Muscle of leg (tissue), 11 donors: ENCODE measurements around the gene RYR1. TPM values are rescaled to one million over a fixed set of nuclear protein-coding genes. Genes with fewer than 3 reads are reported as not detected.
"Not testable (repeated sequence)": the region's sequence is repeated elsewhere in the genome, so short reads cannot be mapped to it uniquely, and the experiment has no call there.

Experiments
- DNase-seq: peaks from one replicate; pipeline ENCODE4 v3.0.0; 2013
- H3K27ac ChIP-seq: one replicate; pipeline ENCODE4 v1.5.1; 2013; ENCODE audit warnings: mild to moderate bottlenecking, low read length, control low read depth
- H3K27me3 ChIP-seq: one replicate; pipeline ENCODE4 v1.6.1; 2013; ENCODE audit warnings: low read length; ENCODE audit not compliant: control insufficient read depth, insufficient read depth
- H3K36me3 ChIP-seq: one replicate; pipeline ENCODE4 v1.6.1; 2013; ENCODE audit warnings: low read length; ENCODE audit not compliant: control insufficient read depth, insufficient read depth
- H3K4me1 ChIP-seq: one replicate; pipeline ENCODE4 v1.6.1; 2013; ENCODE audit warnings: low read length; ENCODE audit not compliant: control insufficient read depth, insufficient read depth
- H3K4me3 ChIP-seq: one replicate; pipeline ENCODE4 v1.5.1; 2013; ENCODE audit warnings: low read length, control low read depth
- H3K9me3 ChIP-seq: replicated peaks from 2 replicates; pipeline ENCODE4 v1.6.1; 2013; ENCODE audit warnings: low read depth, low read length; ENCODE audit not compliant: control insufficient read depth
- WGBS: methylation state at CpG from one replicate; pipeline ENCODE4 v1.1.5; 2013; ENCODE audit warnings: missing lambda C conversion rate; ENCODE audit not compliant: insufficient coverage; 5-methylcytosine and 5-hydroxymethylcytosine counted together
- polyA plus RNA-seq, 8 donors: library from polyadenylated mRNA; unstranded; fragments of 120-200 nt; gene quantifications; one replicate each; pipeline versions ENCODE4 v1.2.1 to v1.2.3, GENCODE V29; 2013; ENCODE audit warnings: inconsistent platforms in 1 of 8, low replicate concordance in 1 of 8; ENCODE audit not compliant: insufficient read length in 8 of 8, insufficient read depth in 1 of 8
- total RNA-seq: library from RNA; stranded (reverse); fragments of 120-200 nt; gene quantifications from one replicate; pipeline ENCODE4 v1.2.4, GENCODE V29; 2013

The RYR1 gene
- total and polyA plus RNA-seq, 9 donors, result 145 to 817 (median 491) TPM

DNA sequence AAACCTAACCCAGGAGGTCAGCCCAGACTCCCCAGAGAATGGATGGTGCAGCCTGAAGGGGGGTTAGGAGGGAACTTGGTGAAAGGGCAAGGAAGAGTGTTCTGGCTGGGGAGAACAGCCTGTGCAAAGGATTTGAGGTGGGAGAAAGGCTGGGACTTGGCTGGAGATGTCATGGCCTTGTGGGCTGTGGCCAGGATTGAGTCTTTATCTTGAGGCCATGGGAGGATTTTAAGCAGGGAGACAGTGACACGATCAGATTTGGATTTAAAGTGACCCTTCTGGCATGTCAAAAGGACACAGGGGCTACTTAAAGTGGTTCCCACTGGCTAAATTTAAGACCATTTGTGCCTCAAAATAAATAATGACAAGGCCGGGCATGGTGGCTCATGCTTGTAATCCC is 154.6 kb downstream of the RYR1 start:
- H3K4me1 ChIP-seq, result no peaks in the 10 kb centered on the region
- no peaks in the 10 kb centered on the region for H3K9me3 ChIP-seq
- H3K27ac ChIP-seq, result no peak overlapping the region
- peaks cover 51% of the 10 kb centered on the region for H3K36me3 ChIP-seq
- H3K4me3 ChIP-seq, result no peak overlapping the region
- no peak for DNase-seq
- 85% methylated on average over 2 of the region's 2 CpGs for WGBS
- H3K27me3 ChIP-seq, result no peaks in the 10 kb centered on the region

DNA sequence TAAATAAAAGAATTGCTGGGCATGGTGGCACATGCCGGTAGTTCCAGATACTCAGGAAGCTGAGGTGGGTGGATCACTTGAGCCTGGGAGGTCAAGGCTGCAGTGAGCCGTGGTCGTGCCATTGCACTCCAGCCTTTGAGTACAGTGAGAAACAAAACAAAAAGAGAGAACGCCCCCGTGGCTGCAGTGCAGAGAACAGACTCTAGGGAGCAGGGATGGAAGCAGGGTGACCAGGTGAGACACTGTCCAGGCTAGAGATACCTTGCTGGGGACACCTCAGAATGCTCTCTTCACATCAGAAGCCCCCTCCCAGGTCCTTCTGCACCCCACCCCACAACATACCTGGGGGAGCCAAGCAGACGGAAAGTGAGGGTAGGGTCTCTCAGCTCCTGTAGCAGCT is 159.4 kb downstream of the RYR1 start:
- H3K27ac ChIP-seq, result no peak overlapping the region
- no peak for DNase-seq
- H3K27me3 ChIP-seq, result peaks cover 4% of the 10 kb centered on the region
- WGBS, result 59% methylated on average over 5 of the region's 6 CpGs
- H3K9me3 ChIP-seq, result no peaks in the 10 kb centered on the region
- no peak overlapping the region for H3K4me3 ChIP-seq
- peaks cover 16% of the 10 kb centered on the region for H3K36me3 ChIP-seq
- peaks cover 6% of the 10 kb centered on the region for H3K4me1 ChIP-seq

DNA sequence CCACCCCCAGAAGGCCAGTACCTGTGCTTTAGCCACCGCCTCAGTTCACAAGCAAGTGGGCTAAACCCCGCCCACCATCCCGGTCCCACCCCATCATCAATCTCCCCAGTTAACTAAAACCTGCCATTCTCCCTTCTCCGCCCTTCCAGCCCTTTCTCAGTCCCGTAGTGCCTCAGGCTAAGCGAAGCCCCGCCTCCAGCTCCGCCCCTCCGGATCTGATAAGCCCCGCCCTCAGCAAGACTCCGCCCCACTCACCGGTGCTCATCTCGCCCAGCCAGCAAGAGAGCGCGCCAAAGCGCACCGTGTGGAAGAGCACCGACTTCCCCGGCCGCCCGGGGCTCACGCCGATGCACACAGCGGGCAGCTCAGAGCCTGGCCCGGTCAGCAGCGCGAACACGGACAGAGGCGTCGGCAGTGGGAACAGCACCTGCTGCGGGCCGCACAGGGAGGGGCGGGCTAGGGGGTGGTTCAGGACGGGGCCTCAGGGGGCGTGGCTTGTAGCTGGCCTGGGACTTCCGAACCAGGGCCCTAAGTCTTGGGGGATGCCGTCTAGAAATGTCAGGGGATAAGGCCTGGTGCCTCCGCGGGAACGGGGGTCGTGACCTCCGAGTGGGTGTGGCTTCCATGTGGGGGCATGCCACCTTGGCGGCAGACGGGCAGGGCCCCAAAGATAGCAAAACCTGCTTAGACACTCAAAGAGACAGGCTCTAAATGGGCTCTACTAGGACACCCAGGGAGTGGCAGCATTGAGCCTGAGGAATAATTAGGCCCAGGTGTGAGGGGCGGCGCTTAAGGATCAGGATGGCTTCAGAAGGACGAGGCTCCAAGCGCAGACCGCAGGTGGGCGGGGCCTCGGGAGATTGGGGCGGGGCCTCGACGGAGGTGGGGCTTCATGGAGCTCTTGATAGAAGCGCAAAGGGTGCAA is 162.8 kb downstream of the RYR1 start:
- no peaks in the 10 kb centered on the region for H3K9me3 ChIP-seq
- peaks cover 4% of the 10 kb centered on the region for H3K27me3 ChIP-seq
- H3K4me3 ChIP-seq, result no peak overlapping the region
- peaks cover 6% of the 10 kb centered on the region for H3K4me1 ChIP-seq
- peak; percentile 50 for DNase-seq
- 3% methylated on average over 53 of the region's 55 CpGs for WGBS
- H3K36me3 ChIP-seq, result peaks cover 7% of the 10 kb centered on the region
- no peak overlapping the region for H3K27ac ChIP-seq

DNA sequence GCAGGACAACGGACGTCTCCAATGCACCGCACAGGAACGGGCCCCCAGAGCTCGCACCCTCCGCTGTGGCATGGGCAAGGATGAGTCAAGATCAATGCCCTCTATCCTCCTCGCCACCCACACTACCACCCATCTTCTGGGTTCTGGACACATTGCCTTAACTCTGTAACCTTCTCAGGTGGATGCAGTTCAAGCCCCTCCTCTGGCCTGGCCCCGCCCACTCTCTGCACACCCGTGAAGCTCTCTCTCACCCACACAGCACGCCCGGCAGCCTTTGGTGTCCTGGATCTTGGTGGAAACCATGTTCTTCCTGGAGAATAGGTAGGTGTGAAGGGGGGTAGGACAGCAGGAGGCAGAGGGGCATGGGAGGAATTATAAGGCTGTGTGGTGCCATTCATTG is 163.6 kb downstream of the RYR1 start:
- DNase-seq, result no peak
- Histone ChIP-seq H3K27me3 (peaks cover 4% of the 10 kb centered on the region), H3K4me3 (no peak overlapping the region), H3K27ac (no peak overlapping the region), H3K4me1 (peaks cover 6% of the 10 kb centered on the region), H3K36me3 (peaks cover 3% of the 10 kb centered on the region), H3K9me3 (no peaks in the 10 kb centered on the region)
- 91% methylated on average over 7 of the region's 11 CpGs for WGBS

DNA sequence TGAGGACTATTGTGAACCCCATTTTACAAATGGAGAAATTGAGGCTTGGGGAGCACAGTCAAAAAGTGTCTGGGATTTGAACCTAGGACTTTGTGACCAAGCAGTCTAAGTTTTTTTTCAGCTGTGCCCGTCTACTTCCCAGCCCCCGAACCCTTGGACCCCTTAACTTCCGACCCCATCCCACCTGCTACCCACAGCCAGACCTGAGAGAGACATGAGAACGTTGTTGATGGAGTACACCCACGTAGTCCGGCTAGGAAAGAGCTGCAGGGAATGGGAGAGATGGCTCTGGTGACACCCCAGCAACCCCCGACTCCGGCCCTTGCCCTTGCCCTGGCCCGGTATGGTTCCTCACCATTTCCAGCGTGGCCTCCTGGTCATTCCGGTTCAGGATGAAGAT is 166.2 kb downstream of the RYR1 start:
- Histone ChIP-seq H3K4me3 (no peak overlapping the region), H3K4me1 (peaks cover 6% of the 10 kb centered on the region), H3K27me3 (peaks cover 4% of the 10 kb centered on the region), H3K27ac (no peak overlapping the region), H3K36me3 (no peaks in the 10 kb centered on the region), H3K9me3 (no peaks in the 10 kb centered on the region)
- no peak for DNase-seq
- 87% methylated on average over 8 of the region's 11 CpGs for WGBS

DNA sequence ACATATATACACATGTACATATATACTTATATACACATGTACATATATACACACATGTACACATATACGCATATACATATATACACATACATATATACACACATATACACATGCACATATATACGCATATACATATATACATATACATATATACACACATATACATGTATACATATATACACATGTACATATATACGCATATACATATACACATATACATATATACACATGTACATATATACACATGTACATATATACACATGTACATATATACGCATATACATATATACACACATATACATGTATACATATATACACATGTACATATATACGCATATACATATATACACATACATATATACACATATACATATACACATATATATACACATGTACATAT is 169.4 kb downstream of the RYR1 start:
- H3K36me3 ChIP-seq, DNase-seq, H3K4me1 ChIP-seq, H3K9me3 ChIP-seq, H3K4me3 ChIP-seq, H3K27me3 ChIP-seq, H3K27ac ChIP-seq: not testable (repeated sequence)
- WGBS, result no CpG with 5 or more reads among the region's 5 CpGs

DNA sequence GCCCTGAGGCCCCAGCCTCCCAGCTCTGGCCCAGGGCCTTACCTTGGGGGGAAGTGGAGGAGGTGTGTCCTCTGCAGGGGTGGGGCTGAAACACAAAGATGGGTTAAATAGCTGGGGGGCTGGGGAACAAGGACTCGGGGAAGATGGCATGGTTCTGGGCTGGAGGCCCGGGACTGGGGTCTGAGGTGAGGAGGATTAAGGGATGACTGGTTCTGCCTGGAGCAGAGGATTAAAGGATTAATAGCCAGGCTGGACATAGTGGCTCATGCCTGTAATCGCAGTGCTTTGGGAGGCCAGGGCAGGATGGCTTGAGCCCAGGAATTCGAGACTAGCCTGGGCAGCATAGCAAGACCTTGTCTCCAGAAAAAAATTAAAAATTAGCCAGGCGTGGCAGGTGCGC is 172.6 kb downstream of the RYR1 start:
- Histone ChIP-seq H3K36me3 (no peaks in the 10 kb centered on the region), H3K27me3 (peaks cover 2% of the 10 kb centered on the region), H3K27ac (no peak overlapping the region), H3K4me1 (no peaks in the 10 kb centered on the region), H3K4me3 (no peak overlapping the region), H3K9me3 (no peaks in the 10 kb centered on the region)
- DNase-seq, result no peak
- 66% methylated on average over 6 of the region's 6 CpGs for WGBS

DNA sequence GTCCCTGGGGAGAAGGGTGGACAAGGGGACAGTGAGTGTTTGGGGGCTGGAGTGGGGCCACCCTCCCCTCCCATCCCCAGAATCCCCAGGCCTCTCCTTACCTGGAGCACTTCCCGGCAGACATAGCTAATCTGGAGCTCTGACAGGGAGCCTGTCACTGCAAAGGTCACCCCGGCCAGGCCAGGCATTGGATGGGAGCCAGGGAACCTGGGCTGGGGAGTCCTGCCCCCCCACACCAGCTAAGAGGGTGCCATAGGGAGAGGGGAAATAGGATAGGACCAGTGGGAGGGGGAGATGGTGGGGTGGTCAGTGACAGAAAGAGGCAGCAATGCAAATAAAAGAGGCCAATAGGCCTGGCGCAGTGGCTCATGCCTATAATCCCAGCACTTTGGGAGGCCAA is 180.8 kb downstream of the RYR1 start:
- no peaks in the 10 kb centered on the region for H3K36me3 ChIP-seq
- H3K4me1 ChIP-seq, result peaks cover 12% of the 10 kb centered on the region
- peaks cover 2% of the 10 kb centered on the region for H3K27me3 ChIP-seq
- WGBS, result 100% methylated on average over 1 of the region's 3 CpGs
- no peak overlapping the region for H3K27ac ChIP-seq
- no peak for DNase-seq
- no peaks in the 10 kb centered on the region for H3K9me3 ChIP-seq
- no peak overlapping the region for H3K4me3 ChIP-seq

DNA sequence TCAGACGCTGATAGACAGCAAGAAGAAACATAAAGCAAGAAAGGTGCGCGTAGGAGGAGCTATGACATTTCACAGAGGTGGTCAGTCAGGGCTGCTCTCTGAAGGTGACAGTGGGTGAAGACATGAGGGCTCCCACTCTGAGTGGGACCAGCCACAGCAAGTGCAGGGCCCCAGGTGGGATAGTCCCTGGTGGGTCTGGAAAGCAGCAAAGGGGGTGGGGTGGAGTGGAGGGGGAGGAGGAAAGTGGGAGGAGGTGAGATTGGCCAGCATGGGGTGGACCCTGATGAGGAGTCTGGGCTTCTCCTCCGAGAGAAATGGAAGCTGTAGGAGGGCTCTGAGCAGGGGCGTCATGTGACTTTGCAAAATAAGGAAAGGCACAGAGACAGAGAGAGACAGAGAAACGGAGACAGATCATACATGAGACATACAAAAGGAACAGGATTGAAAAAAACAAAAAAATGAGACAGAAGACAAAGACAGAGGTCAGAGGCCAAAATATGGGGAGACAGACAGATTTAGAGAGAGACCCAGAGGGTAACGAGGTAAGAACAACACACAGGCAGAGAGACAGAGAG is 181.6 kb downstream of the RYR1 start:
- WGBS, result 66% methylated on average over 7 of the region's 7 CpGs
- H3K36me3 ChIP-seq, result peaks cover under 1% of the 10 kb centered on the region
- H3K4me1 ChIP-seq, result peaks cover 18% of the 10 kb centered on the region
- H3K9me3 ChIP-seq, result no peaks in the 10 kb centered on the region
- H3K27me3 ChIP-seq, result no peaks in the 10 kb centered on the region
- H3K4me3 ChIP-seq, result no peak overlapping the region
- no peak overlapping the region for H3K27ac ChIP-seq
- DNase-seq, result no peak

DNA sequence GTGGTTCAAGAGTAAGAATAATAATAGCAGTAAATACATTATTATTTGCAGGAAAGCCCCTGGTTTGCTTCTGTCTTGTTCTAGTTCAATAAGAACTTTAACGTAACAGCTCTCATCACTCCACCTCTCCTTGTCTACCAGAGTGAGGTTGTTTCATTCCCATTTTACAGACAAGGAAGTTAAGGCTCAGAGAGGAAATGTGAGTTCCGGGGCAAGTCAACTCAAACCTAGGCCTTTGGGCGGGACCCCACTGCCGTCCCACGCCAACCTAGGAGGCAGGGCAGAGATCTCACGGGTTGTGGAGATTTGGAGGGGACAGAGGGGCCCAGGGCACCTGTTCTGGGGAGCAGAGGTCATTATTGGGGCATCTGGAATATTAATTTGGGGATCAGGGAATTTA is 182.8 kb downstream of the RYR1 start:
- no peaks in the 10 kb centered on the region for H3K27me3 ChIP-seq
- peaks cover 8% of the 10 kb centered on the region for H3K36me3 ChIP-seq
- H3K4me1 ChIP-seq, result peaks cover 21% of the 10 kb centered on the region
- WGBS, result 77% methylated on average over 5 of the region's 6 CpGs
- H3K9me3 ChIP-seq, result no peaks in the 10 kb centered on the region
- no peak overlapping the region for H3K4me3 ChIP-seq
- no peak for DNase-seq
- no peak overlapping the region for H3K27ac ChIP-seq
